ENCODE measurements around the gene PPWD1.

PPWD1 gene

DNA sequence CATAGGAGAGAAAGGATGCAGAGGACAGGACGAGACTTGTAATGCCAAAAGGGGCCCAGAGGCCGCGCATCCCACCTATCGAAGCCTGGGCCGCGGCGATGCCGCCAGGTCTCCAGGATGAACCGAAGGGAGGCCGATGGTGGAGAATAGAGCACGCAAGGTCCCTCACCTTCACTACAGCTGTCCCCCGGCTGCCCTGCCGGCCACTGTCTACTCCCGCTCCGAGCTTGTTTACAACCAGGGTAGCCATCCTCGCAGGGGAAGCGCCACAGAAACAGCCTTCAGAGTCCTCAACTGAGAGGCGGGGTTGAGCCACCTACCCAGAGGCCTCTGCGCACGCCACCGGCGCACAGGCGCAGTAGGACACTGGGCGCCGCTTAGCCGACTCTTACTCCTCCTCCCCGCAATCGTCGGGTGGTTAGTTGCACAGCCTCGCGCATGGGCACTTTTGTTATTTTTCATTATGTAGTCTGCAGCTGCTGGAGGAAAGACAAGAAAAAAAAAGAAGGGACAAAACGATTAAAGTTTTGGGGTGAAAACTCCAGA, 61.0 kb downstream of the PPWD1 start, which contains the start of gene TRIM23:
TRIM23 (minus strand) TSS at position 309 of the 546 bp plus-strand sequence; CDS start at position 250, 59 bp downstream.
- peak; percentile 56 for DNase-seq

DNA sequence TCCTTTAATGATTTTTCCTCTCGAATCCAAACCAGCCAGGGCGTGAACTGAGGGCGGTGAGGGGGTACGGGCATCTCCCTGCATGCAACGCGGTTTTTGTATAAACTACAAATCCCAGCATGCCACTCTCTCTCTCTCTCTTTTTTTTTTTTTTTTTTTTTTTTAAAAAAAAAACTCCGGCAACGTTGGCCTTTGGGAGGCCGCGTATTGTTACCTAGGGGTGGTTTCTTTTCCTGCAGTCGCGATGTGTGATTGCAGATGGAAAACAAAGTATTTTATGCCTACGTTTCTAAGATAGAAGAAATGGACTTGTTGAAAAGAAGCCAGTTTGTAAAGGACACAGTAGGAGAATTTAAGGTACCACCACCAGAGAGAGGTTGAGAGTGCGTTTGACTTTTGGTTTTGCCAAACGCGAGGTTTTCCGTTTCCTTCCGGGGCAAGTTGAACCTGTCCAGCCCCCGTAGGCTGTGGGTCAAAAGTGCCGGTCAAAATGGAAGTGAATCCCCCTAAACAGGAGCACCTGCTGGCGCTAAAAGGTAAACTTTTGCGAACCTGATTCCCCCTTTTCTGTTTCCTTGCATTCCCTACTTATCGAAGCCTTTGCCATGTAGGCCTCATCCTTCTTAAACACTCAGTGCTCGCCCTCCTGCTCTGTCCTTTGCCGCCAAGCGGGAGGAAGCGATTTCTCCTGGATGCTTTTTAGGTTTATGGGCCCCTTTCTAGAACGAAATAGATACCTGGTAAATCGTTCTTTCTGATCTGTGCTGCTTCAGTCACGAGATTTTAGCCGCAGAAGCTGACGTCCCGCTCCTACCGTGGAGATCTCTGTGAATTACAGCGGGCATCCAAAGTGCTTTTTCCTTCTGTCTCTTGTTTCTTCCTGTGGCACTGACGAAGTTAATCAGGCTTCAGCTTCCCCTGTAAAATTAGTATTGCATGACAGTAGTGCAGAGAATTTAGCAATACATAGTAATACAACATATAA, 61.8 kb downstream of the PPWD1 start, which contains the start of the genes SHLD3 and TRAPPC13:
SHLD3 (plus strand) TSS at position 457 of the 985 bp plus-strand sequence. CDS start 4,561 bp downstream, outside the sequence.
TRAPPC13 (plus strand) TSS at position 457 of the 985 bp plus-strand sequence; CDS start at position 491, 34 bp downstream.
- peak; percentile 78 for DNase-seq

- no peak for DNase-seq
Observed at GRCh38 chr5:65625743-65626142, 62.6 kb downstream of the PPWD1 start.

GRCh38 chr5:65630981-65631380, 67.9 kb downstream of the PPWD1 start:
- DNase-seq, result no peak

Data from NCI-H1048 (cell line).